TTC549 (cell line): ENCODE measurements around the gene KNTC1.
"Not testable (repeated sequence)": the region's sequence is repeated elsewhere in the genome, so short reads cannot be mapped to it uniquely, and the experiment has no call there.

Experiments
- FAIRE-seq: peaks from 2 replicates; lab custom pipeline; 2012; peaks lifted over from hg19 to GRCh38; lab: Jason Lieb, UNC

KNTC1 gene, protein sequence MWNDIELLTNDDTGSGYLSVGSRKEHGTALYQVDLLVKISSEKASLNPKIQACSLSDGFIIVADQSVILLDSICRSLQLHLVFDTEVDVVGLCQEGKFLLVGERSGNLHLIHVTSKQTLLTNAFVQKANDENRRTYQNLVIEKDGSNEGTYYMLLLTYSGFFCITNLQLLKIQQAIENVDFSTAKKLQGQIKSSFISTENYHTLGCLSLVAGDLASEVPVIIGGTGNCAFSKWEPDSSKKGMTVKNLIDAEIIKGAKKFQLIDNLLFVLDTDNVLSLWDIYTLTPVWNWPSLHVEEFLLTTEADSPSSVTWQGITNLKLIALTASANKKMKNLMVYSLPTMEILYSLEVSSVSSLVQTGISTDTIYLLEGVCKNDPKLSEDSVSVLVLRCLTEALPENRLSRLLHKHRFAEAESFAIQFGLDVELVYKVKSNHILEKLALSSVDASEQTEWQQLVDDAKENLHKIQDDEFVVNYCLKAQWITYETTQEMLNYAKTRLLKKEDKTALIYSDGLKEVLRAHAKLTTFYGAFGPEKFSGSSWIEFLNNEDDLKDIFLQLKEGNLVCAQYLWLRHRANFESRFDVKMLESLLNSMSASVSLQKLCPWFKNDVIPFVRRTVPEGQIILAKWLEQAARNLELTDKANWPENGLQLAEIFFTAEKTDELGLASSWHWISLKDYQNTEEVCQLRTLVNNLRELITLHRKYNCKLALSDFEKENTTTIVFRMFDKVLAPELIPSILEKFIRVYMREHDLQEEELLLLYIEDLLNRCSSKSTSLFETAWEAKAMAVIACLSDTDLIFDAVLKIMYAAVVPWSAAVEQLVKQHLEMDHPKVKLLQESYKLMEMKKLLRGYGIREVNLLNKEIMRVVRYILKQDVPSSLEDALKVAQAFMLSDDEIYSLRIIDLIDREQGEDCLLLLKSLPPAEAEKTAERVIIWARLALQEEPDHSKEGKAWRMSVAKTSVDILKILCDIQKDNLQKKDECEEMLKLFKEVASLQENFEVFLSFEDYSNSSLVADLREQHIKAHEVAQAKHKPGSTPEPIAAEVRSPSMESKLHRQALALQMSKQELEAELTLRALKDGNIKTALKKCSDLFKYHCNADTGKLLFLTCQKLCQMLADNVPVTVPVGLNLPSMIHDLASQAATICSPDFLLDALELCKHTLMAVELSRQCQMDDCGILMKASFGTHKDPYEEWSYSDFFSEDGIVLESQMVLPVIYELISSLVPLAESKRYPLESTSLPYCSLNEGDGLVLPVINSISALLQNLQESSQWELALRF (N-terminal part only)

GRCh38 chr12:122526683-122527477 lies at the start of gene KNTC1, which contains the start of gene RSRC2:
KNTC1 (plus strand) TSS chr12:122527249; CDS start chr12:122530064, 2,815 bp downstream.
RSRC2 (minus strand) TSS chr12:122526936; CDS start chr12:122526853, 83 bp downstream.
- peak; percentile 97 for FAIRE-seq

DNA sequence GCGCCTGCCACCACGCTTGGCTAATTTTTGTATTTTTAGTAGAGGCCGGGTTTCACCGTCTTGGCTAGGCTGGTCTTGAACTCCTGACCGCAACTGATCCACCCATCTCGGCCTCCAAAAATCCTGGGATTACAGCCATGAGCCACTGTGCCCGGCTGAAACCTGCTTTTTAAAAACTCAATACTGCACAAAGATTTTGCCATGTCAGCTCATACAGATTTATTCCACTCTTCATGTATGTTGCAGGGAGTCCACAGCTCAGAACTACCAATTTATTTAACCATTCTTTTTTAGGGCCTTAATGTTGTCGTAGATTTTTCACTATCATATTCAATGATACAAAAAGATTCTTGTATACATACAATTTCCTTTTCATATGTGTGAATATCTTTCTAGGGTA lies 46.3 kb upstream of the KNTC1 start:
- FAIRE-seq, result no peak

DNA sequence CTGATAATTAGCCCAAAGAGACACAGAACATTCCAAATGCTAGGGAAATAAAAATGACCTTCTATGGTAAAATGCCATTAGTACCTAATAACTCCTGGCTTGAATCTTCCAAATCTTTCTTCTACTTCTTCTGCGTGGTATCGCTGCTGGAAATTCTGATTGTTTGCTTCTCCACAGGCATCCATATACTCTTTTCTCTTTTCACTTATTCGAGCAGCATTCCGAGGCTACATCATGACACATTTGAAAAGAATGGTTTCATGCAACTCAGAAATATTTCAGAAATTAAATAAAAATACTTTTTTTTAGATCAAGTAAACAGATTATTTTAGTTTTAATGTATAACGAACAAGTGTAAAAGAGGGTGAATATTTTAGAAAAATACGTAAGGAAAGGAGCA lies 45.2 kb upstream of the KNTC1 start:
- FAIRE-seq, result no peak

- FAIRE-seq, result no peak
Measured at GRCh38 chr12:122483969-122484368, 43.1 kb upstream of the KNTC1 start.

- FAIRE-seq, result not testable (repeated sequence)
Measured at GRCh38 chr12:122484385-122484784, 42.7 kb upstream of the KNTC1 start.

DNA sequence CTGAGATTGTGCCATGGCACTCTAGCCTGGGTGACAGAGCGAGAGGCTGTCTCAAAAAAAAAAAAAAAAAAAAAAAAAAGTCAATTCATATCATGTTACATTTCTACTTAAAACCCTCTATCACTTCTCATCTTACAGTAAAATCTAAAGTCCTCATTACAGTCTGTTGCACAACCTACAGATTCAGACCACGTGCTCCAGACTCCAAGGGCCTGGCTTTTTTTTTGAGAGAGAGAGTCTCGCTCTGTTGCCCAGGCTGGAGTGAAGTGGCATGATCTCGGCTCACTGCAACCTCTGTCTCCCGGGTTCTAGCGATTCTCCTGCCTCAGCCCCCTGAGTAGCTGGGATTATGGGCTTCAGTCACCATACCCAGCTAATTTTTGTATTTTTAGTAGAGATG lies 40.7 kb upstream of the KNTC1 start:
- not testable (repeated sequence) for FAIRE-seq

DNA sequence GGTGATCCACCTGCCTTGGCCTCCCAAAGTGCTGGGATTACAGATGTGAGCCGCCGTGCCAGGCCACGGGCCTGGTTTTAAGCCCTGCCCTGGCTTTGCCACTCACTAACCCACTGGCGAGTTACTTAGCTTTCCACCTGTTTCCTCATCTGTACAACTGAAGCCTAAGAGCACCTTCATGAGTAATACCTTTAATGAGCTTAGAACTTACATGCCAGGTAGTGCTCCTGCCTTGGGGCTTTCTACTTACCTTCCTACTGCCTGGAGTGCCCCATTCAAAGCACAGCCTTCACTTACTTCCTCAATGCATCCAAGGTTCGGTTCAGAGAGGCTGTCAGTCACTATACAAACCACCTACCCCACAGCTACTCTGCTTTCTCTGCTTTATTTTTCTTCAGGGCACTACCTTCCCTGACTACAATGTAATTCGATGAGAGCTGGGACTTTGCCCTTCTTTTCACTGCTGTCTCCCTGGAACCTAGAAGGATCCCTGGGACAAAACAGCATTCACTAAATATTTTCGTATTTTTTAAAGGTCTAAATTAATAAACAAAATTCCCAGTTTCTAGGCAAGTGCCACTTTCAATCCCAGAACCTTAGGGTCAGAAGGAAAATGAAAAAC lies 40.1 kb upstream of the KNTC1 start:
- no peak for FAIRE-seq

DNA sequence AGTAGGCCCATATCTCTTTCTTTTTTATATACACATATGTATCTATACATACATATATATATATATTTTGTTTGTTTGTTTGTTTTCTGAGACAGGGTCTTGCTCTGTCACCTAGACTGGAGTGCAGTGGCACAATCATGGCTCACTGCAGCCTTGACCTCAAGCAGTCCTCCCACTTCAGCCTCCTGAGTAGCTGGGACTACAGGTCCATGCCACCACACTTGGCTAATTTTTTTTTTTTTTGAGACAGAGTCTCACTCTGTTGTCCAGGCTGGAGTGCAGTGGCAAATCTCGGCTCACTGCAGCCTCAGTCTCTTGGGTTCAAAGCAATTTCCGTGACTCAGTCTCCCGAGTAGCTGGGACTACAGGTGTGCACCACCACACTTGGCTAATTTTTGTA lies 39.2 kb upstream of the KNTC1 start:
- not testable (repeated sequence) for FAIRE-seq

- FAIRE-seq, result no peak
Measured at GRCh38 chr12:122489038-122489437, 38.0 kb upstream of the KNTC1 start.

GRCh38 chr12:122491991-122492390 lies 35.1 kb upstream of the KNTC1 start:
- no peak for FAIRE-seq

DNA sequence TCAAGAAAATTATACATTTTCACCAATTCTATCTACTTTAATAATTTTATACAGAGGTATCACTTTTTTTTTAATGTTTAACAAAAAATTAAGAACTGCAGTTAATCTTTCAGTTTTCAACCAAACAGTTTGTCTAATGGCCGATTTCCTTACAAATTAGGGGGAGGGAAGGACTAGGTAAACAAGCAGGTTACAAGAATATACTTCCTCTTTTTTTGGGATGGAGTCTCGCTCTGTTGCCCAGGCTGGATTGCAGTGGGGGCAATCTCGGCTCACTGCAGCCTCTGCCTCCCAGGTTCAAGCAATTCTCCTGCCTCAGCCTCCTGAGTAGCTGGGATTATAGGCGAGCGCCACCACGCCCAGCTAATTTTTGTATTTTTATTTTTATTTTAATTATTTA lies 33.8 kb upstream of the KNTC1 start:
- not testable (repeated sequence) for FAIRE-seq

- FAIRE-seq, result no peak
Measured at GRCh38 chr12:122495258-122495657, 31.8 kb upstream of the KNTC1 start.

DNA sequence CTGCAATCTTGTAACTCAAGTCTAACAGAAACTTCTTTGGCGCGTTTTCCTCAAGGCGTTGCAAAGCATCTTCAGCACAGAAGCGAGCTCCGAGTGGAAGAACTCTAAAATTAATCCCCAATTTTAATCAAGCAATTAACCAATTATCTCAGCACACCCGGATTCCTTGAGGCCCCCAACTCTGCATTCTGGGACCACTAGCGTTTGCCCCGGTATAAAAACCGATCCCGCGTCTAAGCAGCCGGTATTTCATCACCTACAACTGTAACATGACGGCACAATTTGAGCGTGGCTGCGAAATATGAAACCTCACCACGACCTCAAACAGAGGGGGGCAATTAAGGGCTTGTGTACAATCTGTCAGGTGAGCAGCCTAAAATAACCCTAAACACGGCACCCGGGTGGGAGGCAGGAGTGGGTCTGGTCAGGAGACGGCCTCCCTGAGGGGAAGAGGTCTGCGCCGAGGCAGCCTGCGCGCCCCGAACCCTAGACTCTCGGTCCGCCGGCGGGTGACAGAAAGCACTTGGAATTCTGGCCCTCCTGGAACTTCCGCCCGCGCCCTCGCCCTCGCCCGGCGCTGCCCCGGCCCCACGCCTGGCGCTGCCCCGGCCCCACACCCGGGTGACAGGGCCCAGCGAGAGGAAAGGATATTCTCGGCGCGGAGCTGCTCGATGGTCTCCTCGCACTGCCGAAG lies 26.9 kb upstream of the KNTC1 start:
- FAIRE-seq, result no peak

GRCh38 chr12:122500685-122501488 lies 26.2 kb upstream of the KNTC1 start, which contains the start of gene ZCCHC8:
ZCCHC8 (minus strand) TSS chr12:122500932; CDS start chr12:122500840, 92 bp downstream.
- FAIRE-seq, result peak; percentile 95

GRCh38 chr12:122501489-122501989 lies 25.5 kb upstream of the KNTC1 start:
- no peak for FAIRE-seq

DNA sequence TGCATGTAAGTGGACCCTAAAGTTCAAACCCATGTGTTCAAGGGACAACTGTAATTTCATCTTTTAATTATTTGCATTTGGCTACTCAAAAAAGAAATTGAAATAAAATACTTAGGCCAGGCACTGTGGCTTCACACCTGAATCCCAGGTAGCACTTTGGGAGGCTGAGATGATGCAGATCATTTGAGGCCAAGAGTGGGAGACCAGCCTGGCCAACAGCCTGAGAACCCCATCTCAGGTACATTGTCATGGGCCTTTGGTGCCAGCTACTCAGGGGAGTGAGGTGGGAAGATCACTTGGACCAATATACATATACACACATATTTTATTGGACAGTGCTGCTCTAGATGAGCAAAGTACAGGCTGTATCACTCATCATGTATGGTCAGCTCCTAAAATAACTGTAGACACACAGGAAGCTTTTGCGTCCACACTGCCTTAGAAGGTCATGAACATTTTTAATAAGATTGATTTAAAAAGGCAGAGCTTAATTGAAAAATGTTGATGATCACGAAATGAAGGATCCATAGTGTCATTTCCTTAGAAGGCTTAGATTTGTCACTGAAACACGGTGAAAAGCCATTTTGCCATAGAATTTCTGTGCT lies 23.8 kb upstream of the KNTC1 start:
- no peak for FAIRE-seq

DNA sequence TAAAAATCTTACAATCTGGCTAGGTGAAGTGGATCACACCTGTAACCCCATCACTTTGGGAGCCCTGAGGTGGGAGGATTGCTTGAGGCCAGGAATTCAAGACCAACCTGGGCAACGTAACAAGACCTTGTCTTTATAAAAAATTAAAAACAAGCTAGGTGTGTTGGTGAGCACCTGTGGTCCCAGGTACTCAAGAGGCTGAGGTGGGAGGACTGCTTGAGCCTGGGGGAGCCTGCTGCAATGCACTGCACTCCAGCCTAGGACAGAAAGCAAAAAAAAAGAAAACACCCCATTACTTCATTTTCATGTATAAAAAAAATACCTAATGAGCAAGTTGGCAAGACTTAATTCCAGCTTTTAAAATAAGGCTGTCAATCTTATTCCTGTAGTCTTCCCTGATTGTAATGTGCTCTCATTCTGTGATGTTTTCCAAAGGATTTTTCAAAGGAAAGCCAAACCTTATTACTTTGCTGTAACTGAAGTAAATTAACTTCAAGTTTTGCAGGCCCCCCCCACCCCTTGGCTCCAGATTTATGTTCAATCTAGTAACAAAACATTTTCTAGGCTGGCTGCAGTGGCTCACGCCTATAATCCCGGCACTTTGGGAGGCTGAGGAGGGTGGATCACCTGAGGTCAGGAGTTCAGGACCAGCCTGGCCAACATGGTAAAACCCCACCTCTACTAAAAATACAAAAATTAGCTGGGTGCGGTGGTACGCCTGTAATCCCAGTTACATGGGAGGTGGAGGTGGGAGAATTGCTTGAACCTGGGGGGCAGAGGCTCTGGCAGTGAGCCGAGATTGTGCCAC lies 23.1 kb upstream of the KNTC1 start:
- no peak for FAIRE-seq
